Measurements from ENCODE around the gene RNASE9.
"Not testable (repeated sequence)": the region's sequence is repeated elsewhere in the genome, so short reads cannot be mapped to it uniquely, and the experiment has no call there.

The RNASE9 gene

GRCh38 chr14:20548414-20549158, 12.3 kb downstream of the RNASE9 start:
- in situ Hi-C loops (cut with MboI; ENCODE audit: low pct_unique_long_range_greater_than_20kb, low sequenced_read_pairs), result no loop called here
- no peak for DNase-seq

- in situ Hi-C loops (cut with MboI; ENCODE audit: low pct_unique_long_range_greater_than_20kb, low sequenced_read_pairs), result no loop called here
- DNase-seq, result no peak
Observed at GRCh38 chr14:20546877-20547276, 14.0 kb downstream of the RNASE9 start.

DNA sequence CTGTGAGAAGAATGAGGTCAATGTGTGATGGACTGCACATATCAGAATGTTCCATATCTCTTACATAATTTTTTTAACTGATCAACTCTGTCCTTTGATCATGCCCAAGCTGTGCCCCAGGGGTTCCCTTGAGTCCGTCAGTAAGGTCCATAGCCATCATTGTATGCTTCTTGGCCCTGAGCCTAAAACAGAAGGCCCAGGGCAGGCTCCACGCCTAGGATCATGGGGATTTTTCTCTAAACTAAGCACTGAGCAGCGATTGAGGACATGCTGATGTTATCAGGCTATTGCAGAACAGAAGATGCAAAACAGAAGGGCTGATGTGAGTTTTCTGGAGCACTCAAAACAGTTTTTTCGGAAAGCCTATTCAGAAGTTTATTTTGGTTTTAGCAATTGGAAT, 20.9 kb downstream of the RNASE9 start:
- in situ Hi-C loops (cut with MboI; ENCODE audit: low pct_unique_long_range_greater_than_20kb, low sequenced_read_pairs), result no loop called here

GRCh38 chr14:20530771-20531571, 29.9 kb downstream of the RNASE9 start:
- DNase-seq, result peak; percentile 85
- in situ Hi-C loops (cut with MboI; ENCODE audit: low pct_unique_long_range_greater_than_20kb, low sequenced_read_pairs), result no loop called here

More for the DNA sequence above, 20.9 kb downstream of the RNASE9 start:
- DNase-seq, result no peak

DNA sequence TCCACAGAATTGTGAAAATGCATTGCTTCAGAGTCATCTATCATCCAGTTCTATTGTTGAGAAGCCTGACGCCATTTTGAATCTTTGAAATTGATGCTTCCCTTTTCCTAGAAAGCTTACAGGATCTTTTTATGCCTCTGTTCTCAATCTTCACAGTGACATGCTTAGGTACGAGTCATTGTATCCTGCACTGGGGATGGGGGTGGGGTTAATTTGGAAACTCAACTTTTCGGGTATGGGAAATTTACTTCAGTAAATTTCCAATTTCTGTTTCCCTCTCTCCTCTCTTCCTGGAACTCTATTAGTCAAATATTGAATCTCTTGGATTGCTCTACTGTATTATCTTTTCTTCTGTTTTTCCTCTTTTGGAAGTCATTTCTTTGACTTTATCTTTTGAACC, 31.0 kb downstream of the RNASE9 start:
- DNase-seq, result no peak
- in situ Hi-C loops (cut with MboI; ENCODE audit: low pct_unique_long_range_greater_than_20kb, low sequenced_read_pairs), result no loop called here

DNA sequence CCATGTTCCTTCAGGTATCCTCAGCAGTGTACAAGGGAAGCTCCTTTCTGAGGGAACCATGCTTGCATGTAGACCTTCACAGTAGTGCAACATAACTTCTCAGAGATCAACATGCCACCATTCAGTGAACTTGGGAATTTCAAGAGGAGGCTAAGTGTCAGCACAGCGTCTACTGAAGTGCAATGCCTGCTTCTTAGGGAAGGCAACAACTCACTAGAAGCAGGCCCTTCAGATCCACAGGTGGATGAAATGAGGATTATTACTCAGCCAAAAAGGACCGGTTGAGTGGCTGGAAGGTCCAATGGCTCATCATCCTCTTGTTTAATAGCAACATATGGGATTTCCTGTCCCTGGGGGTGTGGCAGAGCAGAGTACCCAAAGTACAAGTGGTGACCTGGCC, 36.8 kb downstream of the RNASE9 start:
- in situ Hi-C loops (cut with MboI; ENCODE audit: low pct_unique_long_range_greater_than_20kb, low sequenced_read_pairs), result no loop called here

GRCh38 chr14:20522332-20522731, 38.5 kb downstream of the RNASE9 start:
- DNase-seq, result no peak
- in situ Hi-C loops (cut with MboI; ENCODE audit: low pct_unique_long_range_greater_than_20kb, low sequenced_read_pairs), result no loop called here

More for the DNA sequence above, 36.8 kb downstream of the RNASE9 start:
- DNase-seq, result no peak

DNA sequence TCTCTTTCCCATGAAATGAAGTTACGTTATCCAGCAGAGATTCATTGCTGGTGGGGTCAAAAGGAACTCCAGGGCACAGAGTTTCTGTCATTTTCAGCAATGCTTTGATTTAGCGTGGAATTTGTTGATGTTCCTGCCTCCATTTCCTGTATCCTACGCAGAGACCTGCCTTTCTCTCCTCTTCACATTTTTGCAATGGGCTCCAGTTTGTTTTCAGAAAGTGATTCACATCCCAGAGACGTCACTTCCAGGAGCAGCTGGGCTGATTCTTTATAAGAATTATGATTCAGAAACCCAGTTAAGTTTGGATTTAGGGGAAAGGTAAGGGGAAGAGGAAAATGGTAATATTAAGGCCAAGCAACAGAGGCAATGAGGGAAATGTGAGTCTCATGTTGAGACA, 43.9 kb downstream of the RNASE9 start:
- in situ Hi-C loops (cut with MboI; ENCODE audit: low pct_unique_long_range_greater_than_20kb, low sequenced_read_pairs), result no loop called here
- no peak for DNase-seq

DNA sequence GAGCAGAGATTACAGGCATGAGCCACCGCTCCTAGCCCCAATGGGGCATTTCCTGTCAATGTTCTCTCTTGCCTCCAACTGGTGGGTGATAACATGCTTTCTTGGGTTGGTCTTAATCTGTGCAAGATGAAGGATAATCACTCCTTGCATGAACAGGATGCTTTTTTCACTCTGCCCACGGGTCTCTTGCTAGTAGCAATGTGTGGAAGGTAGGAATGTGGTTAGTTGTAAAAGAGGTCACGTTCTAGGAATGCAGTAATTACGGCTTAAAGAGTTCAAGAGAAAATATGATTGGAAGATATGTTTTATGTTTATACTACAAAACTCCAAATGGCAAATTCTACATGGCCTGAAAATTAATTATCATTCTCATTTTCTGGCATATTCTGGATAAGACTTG, 45.0 kb downstream of the RNASE9 start:
- in situ Hi-C loops (cut with MboI; ENCODE audit: low pct_unique_long_range_greater_than_20kb, low sequenced_read_pairs), result no loop called here
- no peak for DNase-seq

- in situ Hi-C loops (cut with MboI; ENCODE audit: low pct_unique_long_range_greater_than_20kb, low sequenced_read_pairs), result no loop called here
- no peak for DNase-seq
Observed at GRCh38 chr14:20512177-20512905, 48.5 kb downstream of the RNASE9 start.

DNA sequence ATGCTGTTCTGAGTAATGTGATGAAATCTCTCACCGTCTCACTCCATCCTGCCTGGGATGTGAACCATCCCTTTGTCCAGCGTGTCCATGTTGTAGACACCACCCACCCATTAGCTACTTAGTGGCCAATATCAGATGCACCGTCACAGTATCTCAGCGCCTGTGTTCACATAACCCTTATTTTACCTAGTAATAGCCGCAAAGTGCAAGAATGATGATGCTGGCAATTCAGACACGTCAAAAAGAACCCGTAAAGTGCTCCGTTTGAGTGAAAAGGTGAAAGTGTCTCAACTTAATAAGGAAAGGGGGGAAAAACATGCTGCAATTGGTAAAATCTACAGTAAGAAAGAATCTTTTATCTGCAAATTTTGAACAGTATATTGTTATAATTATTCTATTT, 52.5 kb downstream of the RNASE9 start:
- no peak for DNase-seq
- in situ Hi-C loops (cut with MboI; ENCODE audit: low pct_unique_long_range_greater_than_20kb, low sequenced_read_pairs), result no loop called here

DNA sequence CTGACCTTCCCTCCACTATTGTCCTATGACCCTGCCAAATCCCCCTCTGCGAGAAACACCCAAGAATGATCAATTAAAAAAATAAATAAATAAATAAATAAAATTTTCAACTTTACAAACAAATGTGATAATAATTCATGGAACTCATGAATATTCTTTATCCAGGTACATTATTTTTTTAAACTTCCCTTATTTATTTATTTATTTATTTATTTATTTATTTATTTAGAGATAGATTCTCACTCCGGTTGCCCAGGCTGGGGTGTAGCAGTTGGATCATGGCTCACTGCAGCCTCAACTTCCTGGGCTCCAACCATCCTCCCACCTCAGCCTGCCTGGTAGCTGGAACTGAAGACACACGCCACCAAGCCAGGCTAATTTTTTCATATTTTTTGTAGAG, 53.3 kb downstream of the RNASE9 start:
- DNase-seq; in situ Hi-C loops (cut with MboI; ENCODE audit: low pct_unique_long_range_greater_than_20kb, low sequenced_read_pairs): not testable (repeated sequence)

GRCh38 chr14:20506752-20507151, 54.1 kb downstream of the RNASE9 start:
- in situ Hi-C loops (cut with MboI; ENCODE audit: low pct_unique_long_range_greater_than_20kb, low sequenced_read_pairs); DNase-seq: not testable (repeated sequence)

- in situ Hi-C loops (cut with MboI; ENCODE audit: low pct_unique_long_range_greater_than_20kb, low sequenced_read_pairs); DNase-seq: not testable (repeated sequence)
Observed at GRCh38 chr14:20506276-20506675, 54.6 kb downstream of the RNASE9 start.
